CD4-positive, alpha-beta T cell treated with Interleukin-6 for 4 hours (primary cell): ENCODE data around the gene OR6S1.
"Not testable (repeated sequence)": the region's sequence is repeated elsewhere in the genome, so short reads cannot be mapped to it uniquely, and the experiment has no call there.

Experiments
- DNase-seq: peaks from one replicate; pipeline ENCODE4 v3.0.0-alpha.2; 2020; ENCODE audit warnings: mixed read lengths

OR6S1 gene

DNA sequence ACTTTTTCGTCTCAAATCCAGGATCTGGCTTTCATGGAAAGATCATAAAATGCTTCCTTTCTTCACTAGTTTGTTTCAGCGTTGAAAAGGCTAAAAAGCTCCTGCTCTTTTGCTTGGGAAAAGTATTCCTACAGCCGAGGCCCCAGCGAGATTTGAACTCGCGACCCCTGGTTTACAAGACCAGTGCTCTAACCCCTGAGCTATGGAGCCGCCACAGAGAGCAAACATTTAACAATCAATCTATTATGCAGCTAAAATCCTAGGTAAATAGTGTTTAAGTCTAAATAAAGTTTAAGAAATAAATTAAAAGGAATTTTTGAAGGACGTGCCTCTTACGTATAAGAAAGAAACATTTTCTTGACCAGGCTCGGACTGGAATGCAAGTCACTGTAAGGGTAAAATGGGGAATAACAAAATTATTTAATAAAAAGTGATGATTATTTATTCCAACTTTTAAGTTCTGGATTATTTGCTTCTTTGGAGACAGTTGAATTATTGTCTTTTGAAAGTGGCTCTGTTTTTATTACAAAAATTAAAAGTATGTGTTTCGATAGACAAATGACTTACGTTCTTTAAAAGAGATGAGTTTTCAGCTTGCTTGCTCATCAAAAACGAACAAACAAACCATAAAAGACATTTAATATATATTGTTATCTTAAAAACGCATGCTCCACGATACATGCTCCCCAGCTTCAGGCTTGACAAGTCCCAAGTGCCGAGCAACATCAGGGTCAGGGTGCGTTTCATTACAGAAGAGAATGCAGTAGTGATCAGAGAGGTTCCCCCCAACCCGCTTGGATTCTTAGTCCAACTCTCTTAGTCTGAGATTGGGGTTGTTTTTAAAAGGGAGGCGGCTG lies 10.2 kb downstream of the OR6S1 start:
- DNase-seq = peak; percentile 56

DNA sequence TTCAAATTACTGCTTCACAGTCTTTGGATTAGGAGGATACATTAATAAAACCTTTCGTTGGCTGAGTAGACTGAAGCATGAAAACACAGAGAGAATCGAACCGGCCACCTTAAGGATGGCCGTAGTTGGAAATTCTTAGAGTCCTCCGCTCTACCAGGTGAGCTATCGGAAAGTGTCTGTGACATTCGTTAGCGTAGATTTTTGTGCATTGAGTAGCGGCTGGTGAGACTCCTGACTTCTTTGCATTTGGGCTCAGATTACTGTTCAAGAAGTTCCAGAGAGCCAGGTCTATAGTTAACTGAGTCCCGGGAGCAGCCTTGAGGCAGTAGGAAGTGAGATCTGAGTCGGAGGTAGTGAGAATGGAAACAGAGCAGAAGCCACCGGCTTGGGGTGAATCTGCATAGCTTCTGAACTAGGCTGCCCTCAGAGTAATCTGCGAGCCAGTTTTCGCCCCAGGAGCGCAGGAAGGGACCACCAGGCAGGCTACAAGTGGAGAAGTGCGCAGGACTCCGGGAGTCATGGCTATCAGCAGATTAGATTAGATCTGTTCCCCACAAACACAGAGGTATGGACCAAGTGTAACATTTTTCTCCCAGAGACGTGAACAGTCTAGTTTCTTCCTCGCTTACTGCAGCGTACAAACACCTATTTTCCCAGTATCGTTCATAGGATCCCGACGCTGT lies 11.0 kb downstream of the OR6S1 start:
- DNase-seq = peak; percentile 39

DNA sequence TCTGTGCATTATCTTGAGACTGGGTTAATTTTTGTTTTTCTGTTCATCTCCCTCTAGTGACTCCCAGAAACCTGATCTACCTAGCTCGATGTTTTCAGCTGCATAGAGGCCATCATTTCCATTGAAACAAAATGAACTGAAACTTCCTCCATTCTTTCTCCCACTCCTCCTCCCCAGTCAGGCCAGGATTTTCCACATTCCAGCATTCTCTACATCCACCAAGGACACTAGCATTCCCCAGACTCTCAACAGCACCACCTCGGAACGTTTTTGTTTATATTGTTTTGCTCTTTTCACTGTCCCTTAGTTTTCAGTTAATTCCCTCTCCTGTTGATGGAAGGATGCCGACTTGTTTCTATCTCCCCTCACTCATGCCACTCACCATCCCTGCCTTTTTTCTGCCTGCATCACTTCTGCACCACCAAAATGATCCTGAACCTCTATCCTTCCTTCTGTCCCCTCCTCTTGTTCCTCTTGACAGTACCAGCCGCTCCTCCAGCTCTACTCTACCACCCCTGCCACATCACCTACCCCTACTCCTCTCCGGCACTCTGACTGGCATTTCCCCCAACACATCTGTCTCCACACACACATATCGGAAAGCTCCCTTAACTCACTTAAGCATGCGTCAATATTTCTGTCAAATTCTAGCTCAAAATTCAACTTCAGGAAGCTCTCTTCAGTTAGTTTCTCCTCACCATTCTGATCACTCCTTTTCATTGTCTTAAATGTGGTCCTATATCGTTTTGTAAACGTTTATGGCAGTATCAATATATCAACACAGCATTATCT lies 13.2 kb downstream of the OR6S1 start:
- no peak for DNase-seq

DNA sequence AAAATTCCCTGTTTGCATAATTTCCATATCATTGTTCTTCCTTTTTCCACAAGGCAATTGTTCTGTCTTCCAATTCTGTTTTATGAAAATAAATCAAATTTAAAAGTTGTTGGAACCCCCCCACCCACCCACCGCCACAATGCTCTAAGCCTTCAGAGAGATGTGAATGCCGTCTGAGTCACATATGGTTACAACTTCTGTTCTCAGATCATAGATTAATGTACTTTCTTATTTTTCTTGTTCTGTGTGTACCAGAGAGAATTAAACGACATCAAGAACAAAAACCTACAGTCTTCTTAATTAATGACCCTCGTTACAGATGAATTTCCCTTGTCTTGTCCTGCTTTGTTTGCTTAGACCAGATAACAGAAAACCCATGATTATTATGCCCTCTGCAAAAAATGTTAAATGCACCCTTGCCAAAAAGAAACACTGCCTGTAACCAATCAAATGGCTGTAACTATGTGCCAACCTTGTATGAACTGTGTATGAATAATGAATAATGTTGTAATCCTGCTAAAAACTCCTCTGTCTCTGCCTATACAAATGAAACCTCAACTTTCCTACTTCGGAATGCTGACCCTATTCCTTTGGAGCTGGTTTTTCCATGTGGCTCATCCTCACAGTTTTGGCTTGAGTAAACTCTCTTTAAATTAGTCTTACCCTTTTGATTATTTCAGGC lies 14.0 kb downstream of the OR6S1 start:
- no peak for DNase-seq

DNA sequence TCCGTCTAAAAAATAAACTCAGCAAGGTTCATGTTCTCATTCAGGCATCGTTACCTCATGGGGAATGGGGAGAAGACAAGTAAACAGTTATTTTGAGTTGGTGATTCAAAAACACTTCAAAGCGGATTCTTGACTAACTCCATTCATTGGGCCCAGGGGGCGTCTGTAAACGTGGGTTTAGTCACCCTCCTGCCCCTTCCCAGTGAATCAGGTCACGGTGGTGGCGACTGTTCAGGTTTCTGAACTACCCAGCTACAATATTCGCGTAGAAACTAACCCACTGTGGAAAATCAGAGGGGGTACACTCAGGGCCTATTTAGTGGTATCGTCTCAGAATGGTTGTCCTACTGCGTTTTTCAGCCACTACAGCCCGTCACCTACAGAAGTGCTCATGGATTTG lies 15.2 kb downstream of the OR6S1 start:
- peak; percentile 22 for DNase-seq

DNA sequence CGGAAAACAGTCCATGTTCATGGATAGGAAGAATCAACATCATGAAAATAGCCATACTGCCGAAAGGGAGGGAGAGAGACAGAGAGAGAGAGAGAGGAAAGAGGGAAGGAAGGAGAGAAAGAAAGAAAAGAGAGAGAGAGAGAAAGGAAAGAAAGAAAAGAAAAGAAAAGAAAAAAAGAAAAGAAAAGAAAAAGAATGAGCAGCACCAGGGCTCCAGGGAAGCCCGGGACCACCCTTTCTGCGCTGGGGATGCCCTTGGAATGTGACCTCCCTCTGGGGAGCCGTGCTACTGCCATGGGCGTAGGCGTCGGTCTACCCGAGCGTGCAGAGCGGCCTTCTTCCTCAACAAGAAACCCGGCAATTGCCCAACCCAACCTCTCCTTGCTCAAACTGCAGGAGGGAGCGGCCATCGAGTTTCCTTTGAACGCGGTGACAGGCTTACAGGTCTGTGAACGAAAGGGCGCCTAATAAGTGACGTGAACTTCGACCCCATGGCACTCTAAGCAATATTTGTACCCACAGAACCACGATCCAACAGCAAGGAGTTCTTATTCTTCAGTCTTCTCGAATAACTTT lies 16.9 kb downstream of the OR6S1 start:
- DNase-seq = peak; percentile 65

DNA sequence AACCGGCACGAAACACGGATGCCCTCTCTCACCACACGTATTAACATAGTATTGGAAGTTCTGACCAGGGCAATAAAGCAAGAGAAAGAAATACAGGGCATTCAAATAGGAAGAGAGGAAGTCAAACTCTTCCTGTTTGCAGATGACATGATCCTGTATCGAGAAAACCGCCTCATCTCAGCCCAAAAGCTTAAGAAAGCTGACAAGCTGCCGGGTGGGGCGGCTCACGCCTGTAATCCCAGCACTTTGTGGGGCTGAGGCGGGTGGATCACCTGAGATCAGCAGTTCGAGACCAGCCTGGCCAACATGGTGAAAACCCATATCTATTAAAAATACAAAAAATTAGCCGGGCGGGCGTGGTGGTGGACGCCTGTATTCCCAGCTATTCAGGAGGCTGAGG lies 17.7 kb downstream of the OR6S1 start:
- DNase-seq = no peak

DNA sequence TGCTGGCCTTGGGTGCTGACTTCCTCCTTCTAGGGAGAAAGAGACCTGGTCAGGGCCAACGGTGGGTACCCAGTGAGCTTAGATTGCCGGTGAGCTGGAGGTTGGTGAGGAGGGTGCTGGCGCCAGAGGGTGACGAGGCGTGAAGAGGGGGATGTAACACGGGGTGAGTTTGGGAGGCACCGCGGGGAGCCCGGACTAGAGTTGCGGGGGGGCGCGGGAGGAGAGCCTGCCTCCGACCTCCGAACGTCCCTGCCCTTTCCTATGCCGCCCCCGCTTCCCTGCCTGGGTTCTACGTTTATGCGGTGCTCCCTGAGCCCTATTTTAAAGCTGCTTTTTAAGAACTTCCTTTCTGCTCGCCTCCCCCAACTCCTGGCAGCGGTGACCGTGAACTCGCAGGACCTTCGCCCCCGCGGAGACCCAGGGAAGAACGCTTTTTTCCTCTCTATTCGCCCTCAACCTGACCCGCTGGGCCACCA lies 18.6 kb downstream of the OR6S1 start:
- DNase-seq = peak; percentile 10

DNA sequence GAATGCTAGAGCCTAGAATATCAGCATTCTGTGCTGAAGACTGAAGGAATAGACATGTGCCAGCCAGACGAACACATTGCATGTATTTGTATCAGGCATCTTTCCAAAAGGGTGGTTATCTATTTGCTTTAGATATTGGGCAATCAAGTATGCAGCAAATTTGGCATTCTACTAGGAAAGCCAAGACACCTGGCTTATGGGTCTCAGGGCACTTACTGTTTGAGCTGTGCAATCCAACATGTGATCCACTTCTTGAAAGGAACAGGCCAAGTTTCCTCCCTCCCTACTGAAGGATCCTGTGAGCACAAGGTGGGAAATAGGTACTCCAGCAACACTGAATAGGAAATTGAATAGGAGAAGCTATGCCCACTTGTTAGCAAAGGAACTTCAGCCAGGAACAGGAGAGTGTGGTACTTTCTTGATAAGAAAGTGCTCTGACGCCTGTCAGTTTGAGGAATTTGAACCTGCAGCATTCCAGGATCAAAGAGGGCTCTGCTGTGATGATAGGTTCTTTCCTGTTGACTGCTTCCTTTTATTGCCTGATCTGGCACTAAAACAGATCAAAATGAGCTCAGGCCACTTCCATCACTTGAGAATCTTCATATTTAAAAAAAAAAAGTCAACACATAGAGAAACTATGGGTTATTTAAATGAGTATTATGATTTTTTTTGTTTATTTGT lies 20.6 kb downstream of the OR6S1 start:
- DNase-seq = no peak

DNA sequence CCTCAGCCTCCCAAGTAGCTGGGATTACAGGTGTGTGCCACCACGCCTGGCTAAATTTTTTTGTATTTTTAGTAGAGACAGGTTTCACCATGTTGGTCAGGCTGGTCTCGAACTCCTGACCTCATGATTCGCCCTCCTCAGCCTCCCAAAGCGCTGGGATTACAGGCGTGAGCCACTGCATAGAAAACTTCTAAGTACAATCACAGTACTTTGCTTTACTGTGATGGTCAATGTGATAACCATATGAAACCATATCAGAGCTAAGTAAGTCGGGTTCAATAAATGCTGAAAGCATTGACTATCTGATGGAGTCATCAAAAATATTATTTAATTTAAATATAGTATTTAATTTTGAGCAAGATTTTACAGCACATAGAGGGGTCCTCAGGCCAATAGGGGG lies 21.8 kb downstream of the OR6S1 start:
- not testable (repeated sequence) for DNase-seq

DNA sequence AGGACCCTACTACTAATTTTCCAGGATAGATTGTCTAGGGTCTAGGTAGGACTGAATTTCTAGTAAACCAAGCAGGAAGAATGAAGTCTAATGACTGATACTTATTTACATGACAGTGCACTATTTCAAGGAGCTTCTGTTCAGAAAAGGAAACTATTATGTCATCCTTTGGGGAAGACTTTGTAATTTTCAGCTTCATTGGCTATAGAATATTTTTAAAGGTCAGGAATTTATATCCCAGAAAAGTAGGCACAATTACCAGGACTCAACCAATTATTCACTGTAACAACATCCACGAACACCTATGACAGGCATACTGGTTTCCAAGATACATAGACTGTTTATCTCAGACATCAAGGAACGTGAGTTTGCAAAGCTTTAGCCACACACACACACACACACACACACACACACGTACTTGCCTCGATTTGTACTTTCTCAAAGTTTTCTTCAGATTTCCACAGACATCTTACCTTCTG lies 23.2 kb downstream of the OR6S1 start:
- no peak for DNase-seq

DNA sequence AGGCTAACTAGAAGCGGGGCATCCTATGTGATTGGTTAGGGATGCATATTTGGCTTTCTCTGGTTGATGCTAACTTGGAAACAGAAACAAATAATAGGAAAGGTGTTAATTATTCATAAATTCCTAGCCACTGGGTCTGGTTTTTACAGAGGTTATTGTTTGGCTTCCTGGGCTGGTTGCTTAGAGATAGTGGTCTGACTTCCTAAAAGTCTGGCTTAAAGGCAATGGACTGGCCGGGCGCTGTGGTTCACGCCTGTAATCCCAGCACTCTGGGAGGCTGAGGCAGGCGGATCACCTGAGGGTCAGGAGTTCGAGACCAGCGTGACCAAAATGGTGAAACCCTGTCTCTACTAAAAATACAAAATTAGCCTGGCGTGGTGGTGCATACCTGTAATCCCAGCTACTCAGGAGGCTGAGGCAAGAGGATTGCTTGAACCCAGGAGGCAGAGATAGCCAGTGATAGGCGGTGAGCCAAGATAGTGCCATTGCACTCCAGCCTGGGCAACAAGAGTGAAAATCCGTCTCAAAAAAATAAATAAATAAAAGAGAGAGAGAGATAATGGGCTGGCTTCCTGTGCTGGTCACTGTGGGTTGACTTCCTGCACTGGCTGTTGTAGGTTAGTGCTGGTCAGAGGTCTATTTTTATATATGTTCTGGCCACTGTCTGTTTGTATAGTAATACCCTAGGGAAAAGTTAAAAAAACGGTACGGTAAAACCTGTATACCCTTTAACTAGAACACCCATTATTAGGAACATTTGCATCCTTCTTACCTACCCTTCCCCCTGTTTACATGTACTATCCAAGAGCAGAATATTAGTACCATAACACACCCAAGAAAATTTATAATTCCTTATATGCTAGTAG lies 24.1 kb downstream of the OR6S1 start:
- no peak for DNase-seq

DNA sequence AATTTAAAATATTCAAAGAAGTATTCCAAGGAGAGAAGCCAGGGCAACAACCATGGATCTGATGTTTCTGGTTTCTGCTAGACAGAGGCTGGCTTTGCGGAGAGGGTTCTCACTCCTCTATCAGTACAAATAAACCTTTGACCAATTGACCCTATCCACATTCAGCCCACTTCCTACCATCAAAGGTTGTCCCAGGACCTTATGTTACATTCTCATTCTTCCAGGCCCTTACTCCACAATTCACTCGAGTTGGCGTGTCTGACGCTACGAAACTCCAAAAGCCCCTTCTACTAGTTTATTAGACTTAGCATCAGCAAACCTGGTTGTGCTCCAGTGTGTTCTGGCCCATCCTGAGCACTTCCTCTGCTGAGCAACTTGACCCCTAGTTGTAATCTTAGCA lies 25.5 kb downstream of the OR6S1 start:
- no peak for DNase-seq

DNA sequence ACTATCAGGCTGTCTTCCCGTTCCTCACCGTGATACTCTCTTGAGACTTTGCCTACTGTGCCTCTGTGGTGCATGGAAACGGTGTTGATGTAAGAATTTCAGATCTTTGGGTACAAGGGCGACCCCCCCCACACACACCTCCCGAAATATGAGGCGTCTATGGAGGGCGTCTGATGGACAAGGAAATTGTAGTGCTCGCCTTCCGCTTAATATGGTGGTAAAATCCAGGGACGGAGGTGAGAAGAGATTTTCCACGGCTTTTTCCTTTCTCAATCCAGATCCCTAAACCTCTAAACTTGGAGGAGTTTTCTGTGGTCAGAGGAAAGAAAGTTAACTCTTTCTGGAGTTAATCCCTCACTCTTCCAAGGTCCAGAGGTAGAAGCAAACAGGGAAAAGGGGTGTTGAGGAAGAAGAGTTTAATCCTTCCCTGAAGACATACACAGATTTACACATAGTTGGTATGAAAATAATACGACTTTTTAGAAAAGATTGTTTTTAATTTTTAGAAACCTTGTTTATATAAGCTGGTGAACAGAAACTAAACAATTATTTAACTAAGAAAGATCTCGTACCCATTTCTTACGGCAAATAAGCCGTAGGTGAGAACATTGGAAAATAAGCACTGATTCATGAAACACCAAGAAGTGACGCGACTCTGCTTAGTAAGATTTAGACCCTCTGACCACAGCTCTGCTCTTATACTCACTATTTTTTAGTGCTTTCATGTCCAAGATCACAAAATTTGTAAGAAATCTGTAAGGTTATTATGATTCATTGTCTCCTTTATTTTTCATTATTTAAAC lies 27.3 kb downstream of the OR6S1 start:
- peak; percentile 35 for DNase-seq

DNA sequence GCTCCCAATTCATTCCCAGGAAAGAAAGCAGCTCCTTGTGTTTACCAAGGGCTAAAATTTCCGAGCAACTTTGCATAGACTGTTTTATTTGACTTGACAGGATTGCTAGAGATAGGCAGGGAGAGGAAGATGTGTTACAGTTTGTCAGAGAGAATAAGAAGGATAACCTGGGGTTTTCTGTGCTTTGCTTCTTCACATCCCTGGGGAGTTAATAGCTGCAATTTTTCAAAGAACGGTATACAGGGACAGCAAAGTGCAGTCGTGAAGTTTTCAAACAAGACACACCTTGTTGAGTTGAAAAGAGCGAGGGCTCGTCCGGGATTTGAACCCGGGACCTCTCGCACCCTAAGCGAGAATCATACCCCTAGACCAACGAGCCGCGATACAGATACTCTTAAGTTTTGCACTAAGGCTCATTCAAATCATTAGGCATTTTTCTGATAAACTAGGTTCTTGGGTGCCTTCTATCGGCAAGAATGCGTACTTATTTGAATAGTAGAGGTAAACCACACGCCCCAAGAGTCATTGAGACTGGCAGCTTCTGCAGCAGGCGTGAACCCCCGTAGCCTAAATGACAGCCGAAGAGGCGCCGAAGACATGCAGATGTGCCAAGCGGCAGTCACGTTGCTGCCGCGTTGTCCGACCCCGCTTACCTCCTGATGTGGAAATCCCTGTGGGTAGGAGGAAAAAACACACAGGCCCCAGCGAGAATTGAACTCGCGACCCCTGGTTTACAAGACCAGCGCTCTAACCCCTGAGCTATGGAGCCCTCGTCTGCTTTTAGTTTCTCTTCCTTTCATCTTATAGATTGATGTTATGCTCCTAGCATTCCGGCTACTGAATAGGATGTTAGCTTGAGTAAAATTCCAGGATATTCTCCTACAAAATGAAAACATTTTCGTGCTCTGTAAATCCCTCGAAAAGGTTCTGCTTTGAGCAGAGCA lies 28.1 kb downstream of the OR6S1 start:
- DNase-seq = peak; percentile 83

DNA sequence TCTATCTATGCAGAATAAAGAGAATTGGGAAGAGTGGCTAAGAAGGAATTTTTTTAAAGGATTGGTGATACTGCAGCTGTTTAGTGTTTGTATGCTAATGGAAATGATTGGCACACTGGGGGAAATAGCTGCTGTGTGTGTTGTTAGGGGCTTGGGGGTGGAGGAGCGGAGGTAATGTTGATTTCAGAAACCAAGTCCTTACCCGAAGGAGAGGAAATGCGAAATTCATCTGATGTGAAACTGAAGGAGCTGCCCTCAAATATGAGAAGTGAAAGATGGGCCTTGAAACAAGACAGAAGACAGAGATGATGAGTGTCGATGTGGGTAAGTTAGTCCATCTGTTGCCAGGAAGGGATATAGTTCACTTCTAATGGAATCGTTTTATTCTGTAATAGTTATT lies 29.1 kb downstream of the OR6S1 start:
- no peak for DNase-seq

DNA sequence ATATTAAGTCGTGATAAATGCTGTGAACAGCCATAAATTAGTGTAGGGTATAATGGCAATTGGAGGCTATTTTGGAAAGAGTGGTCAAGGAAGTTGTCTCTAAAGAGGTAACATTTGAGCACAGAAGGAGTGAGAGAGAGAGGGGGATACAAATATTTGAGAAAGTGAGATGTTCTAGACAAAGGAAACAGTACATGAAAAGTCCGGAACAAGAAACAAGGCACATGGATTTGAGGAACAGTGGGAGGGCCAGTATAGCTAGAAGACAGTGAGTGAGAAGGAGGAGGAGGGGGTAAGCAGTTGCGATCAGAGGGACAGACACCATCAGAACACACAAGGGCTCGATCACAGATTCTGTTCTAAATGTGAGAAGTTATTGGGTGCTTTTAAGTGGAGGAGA lies 30.2 kb downstream of the OR6S1 start:
- DNase-seq = no peak

DNA sequence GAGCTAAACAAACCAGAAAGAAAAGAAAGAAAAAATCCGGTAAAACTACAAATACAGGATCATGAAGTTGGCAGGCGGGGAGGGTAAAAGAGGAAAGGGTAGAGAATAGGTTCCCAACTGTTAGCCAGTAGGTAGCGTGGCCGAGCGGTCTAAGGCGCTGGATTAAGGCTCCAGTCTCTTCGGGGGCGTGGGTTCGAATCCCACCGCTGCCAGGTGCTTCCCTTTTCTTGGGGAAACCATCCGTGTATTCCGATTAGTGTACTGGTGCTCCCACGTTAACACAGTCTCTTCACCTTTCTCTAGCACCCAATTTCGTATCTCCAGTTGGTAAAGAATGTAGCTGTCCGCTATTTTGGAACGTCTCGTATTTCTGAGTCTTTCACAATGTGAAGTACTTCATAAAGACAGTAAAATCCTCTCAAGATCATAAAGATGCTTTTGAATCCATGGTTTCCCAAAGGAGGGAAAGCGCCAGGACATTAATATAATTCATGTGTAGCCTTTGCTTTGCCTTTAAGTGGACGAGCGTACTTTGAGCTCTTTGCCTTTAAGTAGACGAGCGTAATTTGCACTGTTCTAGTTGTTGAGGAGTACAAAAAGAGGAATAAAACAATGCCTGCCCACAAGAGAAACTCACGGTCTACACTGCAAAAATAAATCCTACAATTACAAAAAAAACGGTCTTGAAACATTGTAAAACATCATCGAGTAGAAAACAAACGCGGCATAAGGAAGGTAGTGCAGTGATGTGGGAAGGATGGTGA lies 31.3 kb downstream of the OR6S1 start:
- peak; percentile 68 for DNase-seq
